ENCODE measurements around the gene ATP5PD. TPM values are rescaled to one million over a fixed set of nuclear protein-coding genes. Genes with fewer than 3 reads are reported as not detected.
A peak's percentile ranks its signal among the peaks of the same experiment; 100 is the strongest.

ATP5PD gene
- total RNA-seq, 1 experiment from 2014 or later: 289 TPM

GRCh38 chr17:75064867-75065561 lies 18.2 kb upstream of the ATP5PD start:
- no peak overlapping the region for H3K27ac Mint-ChIP-seq (ENCODE audit: unreplicated experiment)
- no peak for TF ChIP-seq CTCF (IDR thresholded peaks at IDR 0.05; ENCODE audit: unreplicated experiment)
- intact Hi-C loops (cut with micrococcal nuclease; ENCODE audit: unreplicated experiment): no loop called here
- no peaks in the 10 kb centered on the region for H3K9me3 Mint-ChIP-seq (ENCODE audit: low read depth, unreplicated experiment)
- no peak overlapping the region for H3K4me3 Mint-ChIP-seq (ENCODE audit: low read depth, unreplicated experiment)
- no peaks in the 10 kb centered on the region for H3K4me1 Mint-ChIP-seq (ENCODE audit: low read depth, unreplicated experiment)
- TSS peak; percentile 40 for BruUV-seq (replicated peaks)
- CTCF ChIA-PET: interaction anchor here (1.0 kb wide), 1 partner anchor 45 kb away, joined by 3 read pairs; the partner anchor contains the start of gene ARMC7
- H3K27me3 Mint-ChIP-seq (ENCODE audit: unreplicated experiment): no peaks in the 10 kb centered on the region
- no peak for DNase-seq
- peaks cover 39% of the 10 kb centered on the region for H3K36me3 Mint-ChIP-seq (ENCODE audit: insufficient read depth, unreplicated experiment)

- no TSS peak for BruUV-seq (replicated peaks)
- CTCF ChIA-PET: interaction anchor here (1.0 kb wide), 1 partner anchor 46 kb away, joined by 3 read pairs; the partner anchor contains the start of gene ARMC7
- H3K36me3 Mint-ChIP-seq (ENCODE audit: insufficient read depth, unreplicated experiment): peaks cover 39% of the 10 kb centered on the region
Measured at GRCh38 chr17:75064460-75064859, 17.7 kb upstream of the ATP5PD start.

DNA sequence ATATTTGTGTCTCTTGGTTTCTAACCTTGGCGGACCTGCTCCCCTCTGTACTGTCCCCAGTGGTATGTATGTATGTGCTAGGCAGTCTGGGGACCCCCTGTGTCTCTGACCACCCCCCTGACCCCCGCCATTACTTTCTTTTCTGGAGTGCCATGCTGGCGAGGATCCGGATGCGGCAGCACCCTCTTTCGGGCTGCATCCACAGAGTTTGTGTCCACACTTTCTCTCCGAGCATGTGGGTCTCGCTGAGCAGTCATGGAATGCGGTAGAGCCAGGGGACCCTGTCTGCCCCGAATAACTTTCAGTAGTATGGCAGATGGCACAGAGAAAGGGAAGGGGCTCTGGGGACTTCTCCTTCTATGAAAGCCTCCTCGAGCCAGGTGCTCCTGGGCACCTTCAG lies 17.3 kb upstream of the ATP5PD start:
- no peaks in the 10 kb centered on the region for H3K9me3 Mint-ChIP-seq (ENCODE audit: low read depth, unreplicated experiment)
- no peak for TF ChIP-seq CTCF (IDR thresholded peaks at IDR 0.05; ENCODE audit: unreplicated experiment)
- no peak for DNase-seq
- H3K27me3 Mint-ChIP-seq (ENCODE audit: unreplicated experiment): no peaks in the 10 kb centered on the region
- BruUV-seq (replicated peaks): no TSS peak
- no peak overlapping the region for H3K4me3 Mint-ChIP-seq (ENCODE audit: low read depth, unreplicated experiment)
- H3K36me3 Mint-ChIP-seq (ENCODE audit: insufficient read depth, unreplicated experiment): peaks cover 39% of the 10 kb centered on the region
- no peak overlapping the region for H3K27ac Mint-ChIP-seq (ENCODE audit: unreplicated experiment)
- intact Hi-C loops (cut with micrococcal nuclease; ENCODE audit: unreplicated experiment): no loop called here
- H3K4me1 Mint-ChIP-seq (ENCODE audit: low read depth, unreplicated experiment): no peaks in the 10 kb centered on the region
- CTCF ChIA-PET: interaction anchor here (1.3 kb wide), 1 partner anchor 15 kb away, joined by 3 read pairs; no protein-coding TSS in a partner anchor

More at GRCh38 chr17:75064460-75064859, 17.7 kb upstream of the ATP5PD start:
- TF ChIP-seq CTCF (IDR thresholded peaks at IDR 0.05; ENCODE audit: unreplicated experiment): no peak
- intact Hi-C loops (cut with micrococcal nuclease; ENCODE audit: unreplicated experiment): no loop called here
- H3K27ac Mint-ChIP-seq (ENCODE audit: unreplicated experiment): no peak overlapping the region
- no peaks in the 10 kb centered on the region for H3K27me3 Mint-ChIP-seq (ENCODE audit: unreplicated experiment)
- H3K9me3 Mint-ChIP-seq (ENCODE audit: low read depth, unreplicated experiment): no peaks in the 10 kb centered on the region
- no peaks in the 10 kb centered on the region for H3K4me1 Mint-ChIP-seq (ENCODE audit: low read depth, unreplicated experiment)
- DNase-seq: no peak
- no peak overlapping the region for H3K4me3 Mint-ChIP-seq (ENCODE audit: low read depth, unreplicated experiment)

DNA sequence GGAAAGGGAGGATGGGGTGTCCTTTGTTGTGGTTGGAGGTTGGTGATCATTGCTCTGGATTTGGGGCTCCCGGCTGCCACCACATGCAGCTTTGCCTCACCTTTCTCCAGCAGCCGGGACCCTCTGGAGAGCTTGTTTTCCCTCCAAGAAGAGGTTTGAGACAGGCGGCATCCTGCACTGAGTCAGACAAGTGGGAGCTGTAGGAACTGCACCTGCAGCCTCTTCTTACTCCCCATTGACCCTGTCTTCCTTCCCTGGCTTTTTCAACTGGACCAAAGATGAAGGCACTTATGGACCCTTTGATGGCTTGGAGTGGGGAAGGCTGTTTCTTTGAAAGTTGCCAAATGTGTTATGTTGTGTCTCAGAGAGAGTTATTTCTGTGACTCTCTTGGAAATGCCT lies 16.9 kb upstream of the ATP5PD start:
- CTCF ChIA-PET: interaction anchor here (0.6 to 1.3 kb wide), 2 partner anchors 15 to 144 kb away, joined by 3 read pairs; no protein-coding TSS in a partner anchor
- intact Hi-C loops (cut with micrococcal nuclease; ENCODE audit: unreplicated experiment): no loop called here
- Mint-ChIP-seq H3K9me3 (ENCODE audit: low read depth, unreplicated experiment) (no peaks in the 10 kb centered on the region), H3K27me3 (ENCODE audit: unreplicated experiment) (no peaks in the 10 kb centered on the region), H3K4me1 (ENCODE audit: low read depth, unreplicated experiment) (no peaks in the 10 kb centered on the region), H3K4me3 (ENCODE audit: low read depth, unreplicated experiment) (no peak overlapping the region), H3K36me3 (ENCODE audit: insufficient read depth, unreplicated experiment) (peaks cover 39% of the 10 kb centered on the region), H3K27ac (ENCODE audit: unreplicated experiment) (no peak overlapping the region)
- BruUV-seq (replicated peaks): no TSS peak
- no peak for TF ChIP-seq CTCF (IDR thresholded peaks at IDR 0.05; ENCODE audit: unreplicated experiment)
- no peak for DNase-seq
